H7 (cell line): ENCODE data around the gene HTR3B. TPM values are rescaled to one million over a fixed set of nuclear protein-coding genes. Genes with fewer than 3 reads are reported as not detected.
"Not testable (repeated sequence)": the region's sequence is repeated elsewhere in the genome, so short reads cannot be mapped to it uniquely, and the experiment has no call there.

ENCODE experiments used
- DNase-seq: peaks from one replicate; pipeline ENCODE4 v3.0.0; 2012
- H3K27me3 ChIP-seq: 2 replicates; pipeline ENCODE4 v1.6.0; 2011; ENCODE audit warnings: mild to moderate bottlenecking, low read length; ENCODE audit not compliant: control insufficient read depth, insufficient read depth
- H3K36me3 ChIP-seq: replicated peaks from 2 replicates; pipeline ENCODE4 v1.5.1; 2011; ENCODE audit warnings: low read length; ENCODE audit not compliant: control insufficient read depth, insufficient read depth
- H3K4me3 ChIP-seq: 2 replicates; pipeline ENCODE4 v1.5.1; 2011; ENCODE audit warnings: low read depth, mild to moderate bottlenecking, control low read depth, low read length, moderate library complexity; ENCODE audit not compliant: insufficient read depth
- total RNA-seq: library from RNA; depleted of rRNA; stranded (reverse); fragments of >200 nt; shearing (Covaris generic); gene quantifications from 2 replicates; pipeline ENCODE4 v1.2.3, GENCODE V29; 2014

HTR3B gene
- total RNA-seq, 1 experiment from 2014 or later = not detected

DNA sequence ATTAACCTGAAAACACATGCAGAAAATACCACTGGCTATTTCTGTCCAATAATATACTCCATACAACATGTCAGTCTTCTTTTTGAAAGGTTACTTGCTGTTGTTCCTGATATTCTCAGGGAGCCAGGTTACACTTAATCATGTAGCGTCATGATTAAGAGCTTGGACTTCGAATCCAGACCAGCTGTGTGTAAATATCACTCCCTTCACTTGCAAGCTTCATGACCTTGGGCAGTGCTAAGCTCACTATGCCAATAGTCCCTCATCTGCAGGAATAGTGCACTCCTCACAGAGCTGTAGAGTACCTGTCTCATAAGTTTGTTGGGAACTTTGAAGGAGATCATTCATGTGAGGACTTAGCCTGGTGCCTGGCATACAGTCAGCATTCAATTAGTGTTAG, 1.9 kb downstream of the HTR3B start:
- H3K27me3 ChIP-seq = no peaks in the 10 kb centered on the region
- H3K36me3 ChIP-seq = no peaks in the 10 kb centered on the region
- DNase-seq = no peak
- H3K4me3 ChIP-seq = no peak overlapping the region

DNA sequence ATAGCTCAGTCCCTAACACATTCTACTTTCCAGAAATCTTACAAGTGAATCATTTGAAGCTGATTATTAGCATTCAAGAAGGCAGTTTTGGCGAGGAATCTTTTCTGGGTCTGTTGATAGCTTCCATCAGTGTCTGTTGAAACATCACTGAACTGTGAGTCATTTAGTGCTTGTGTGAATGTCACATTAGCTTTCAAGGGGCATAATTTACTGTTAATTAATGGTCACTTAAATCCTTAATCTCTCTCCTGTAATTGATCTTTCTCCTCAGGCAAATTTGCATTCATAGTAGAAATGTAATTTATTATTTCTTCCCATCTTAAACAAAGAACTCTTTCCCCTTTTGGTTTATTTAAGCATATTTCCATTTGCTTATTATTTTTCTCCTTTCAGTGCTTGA, 2.6 kb downstream of the HTR3B start:
- H3K4me3 ChIP-seq = no peak overlapping the region
- no peaks in the 10 kb centered on the region for H3K36me3 ChIP-seq
- no peaks in the 10 kb centered on the region for H3K27me3 ChIP-seq
- no peak for DNase-seq

DNA sequence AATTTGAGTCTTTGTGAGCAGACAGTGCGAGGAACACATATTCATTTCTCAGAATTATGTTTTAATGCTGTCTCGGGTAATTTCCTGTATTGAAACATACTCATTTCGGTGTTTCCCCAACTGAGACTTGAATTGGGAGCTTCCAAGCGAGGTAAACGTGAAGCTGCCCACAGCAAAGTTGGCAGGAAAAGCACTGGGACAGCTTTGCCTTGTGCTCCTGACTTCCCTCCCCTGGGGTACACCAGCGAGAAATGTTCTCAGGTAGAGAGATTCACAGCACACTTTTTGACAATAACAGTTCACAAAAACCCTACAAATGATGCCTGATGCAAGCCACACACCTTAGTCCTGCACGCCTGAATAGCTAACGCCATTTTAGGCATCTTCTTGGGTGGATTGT, 3.1 kb downstream of the HTR3B start:
- H3K4me3 ChIP-seq = no peak overlapping the region
- DNase-seq = no peak
- H3K36me3 ChIP-seq = no peaks in the 10 kb centered on the region
- no peaks in the 10 kb centered on the region for H3K27me3 ChIP-seq

DNA sequence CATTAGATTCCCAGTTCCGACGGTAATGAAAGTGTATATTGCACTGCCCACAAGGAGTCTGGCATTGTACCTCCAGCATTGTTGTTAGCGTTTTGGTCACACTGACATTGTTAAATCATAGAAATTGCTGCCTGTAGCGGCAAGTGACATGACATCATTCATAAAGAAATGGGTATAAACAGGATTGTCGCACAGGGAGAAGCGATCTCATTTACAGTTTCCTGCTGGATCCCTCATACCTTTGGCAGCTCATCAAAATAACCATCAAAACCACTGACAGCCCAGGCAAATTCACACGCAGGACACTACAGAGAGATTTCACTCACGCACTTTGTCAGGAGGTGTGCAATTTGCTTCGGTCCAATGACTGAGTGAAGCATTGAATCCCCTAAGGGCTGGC, 3.5 kb downstream of the HTR3B start:
- H3K4me3 ChIP-seq = no peak overlapping the region
- no peaks in the 10 kb centered on the region for H3K36me3 ChIP-seq
- DNase-seq = no peak
- no peaks in the 10 kb centered on the region for H3K27me3 ChIP-seq

DNA sequence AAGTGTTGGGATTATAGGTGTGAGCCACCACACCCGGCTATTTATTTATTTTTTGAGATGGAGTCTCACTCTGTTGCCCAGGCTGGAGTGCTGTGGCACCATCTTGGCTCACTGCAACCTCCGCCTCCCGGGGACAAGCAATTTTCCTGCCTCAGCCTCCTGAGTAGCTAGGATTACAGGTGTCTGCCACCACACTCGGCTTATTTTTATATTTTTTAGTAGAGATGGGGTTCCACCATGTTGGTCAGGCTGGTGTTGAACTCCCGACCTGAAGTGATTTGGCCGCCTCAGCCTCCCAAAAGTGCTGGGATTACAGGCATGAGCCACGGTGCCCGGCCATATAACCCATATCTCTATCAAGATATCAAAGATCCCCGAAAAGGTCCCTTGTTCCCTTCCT, 6.9 kb downstream of the HTR3B start:
- not testable (repeated sequence) for DNase-seq, H3K36me3 ChIP-seq, H3K4me3 ChIP-seq, H3K27me3 ChIP-seq

DNA sequence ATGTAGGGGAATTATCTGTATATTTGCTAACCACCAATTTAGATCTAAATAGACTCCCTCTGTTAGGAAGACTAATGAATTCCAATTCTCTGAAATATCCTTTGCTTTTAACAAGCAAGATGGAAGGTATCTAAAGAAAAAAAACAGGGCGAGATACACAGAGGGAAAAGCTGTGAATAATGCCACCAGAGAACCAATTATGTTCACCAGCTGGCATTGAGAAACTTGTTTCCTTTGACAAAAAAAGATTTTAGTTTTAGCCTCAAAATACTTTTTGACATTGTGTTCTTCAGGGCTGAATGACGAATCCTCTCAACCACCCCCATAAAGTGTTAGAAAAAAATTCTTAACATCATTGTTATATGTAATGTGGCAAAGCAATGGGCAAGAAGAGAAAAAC, 19.0 kb downstream of the HTR3B start:
- Histone ChIP-seq H3K4me3 (no peak overlapping the region), H3K27me3 (no peaks in the 10 kb centered on the region), H3K36me3 (no peaks in the 10 kb centered on the region)
- DNase-seq = no peak

DNA sequence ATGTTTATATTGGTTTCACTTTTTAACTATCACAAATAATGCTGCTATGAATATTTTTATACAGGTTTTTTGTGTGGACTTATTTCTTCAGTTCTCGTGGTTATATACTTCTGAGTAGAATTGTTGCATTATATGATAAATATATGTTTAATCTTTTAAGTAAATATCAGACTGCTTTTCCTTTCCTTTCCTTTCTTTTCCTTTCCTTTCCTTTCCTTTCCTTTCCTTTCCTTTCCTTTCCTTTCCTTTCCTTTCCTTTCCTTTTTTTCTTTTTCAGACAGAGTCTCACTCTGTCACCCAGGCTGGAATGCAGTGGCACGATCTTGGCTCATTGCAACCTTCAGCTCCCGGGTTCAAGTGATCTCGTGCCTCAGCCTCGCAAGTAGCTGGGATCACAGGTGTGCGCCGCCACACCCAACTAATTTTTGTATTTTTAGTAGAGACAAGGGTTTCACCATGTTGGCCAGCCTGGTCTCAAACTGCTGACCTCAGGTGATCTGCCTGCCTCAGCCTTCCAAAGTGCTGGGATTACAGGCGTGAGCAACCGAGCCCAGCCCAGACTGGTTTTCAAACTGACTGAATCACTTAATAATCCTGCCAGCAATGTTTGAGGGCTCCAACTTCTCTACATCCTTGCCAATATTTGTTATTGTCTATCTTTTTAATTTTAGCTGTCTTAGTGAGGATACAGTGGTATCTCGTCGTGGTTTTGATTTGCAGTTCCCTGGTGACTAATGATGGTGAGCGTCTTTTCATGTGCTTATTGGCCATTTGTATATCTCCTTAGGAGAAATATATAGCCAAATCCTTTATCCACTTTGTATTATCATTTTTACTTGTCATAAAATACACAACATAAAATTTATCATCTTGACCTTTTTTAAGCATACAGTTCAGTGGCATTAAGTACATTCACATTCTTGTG, 21.9 kb downstream of the HTR3B start:
- Histone ChIP-seq H3K4me3 (no peak overlapping the region), H3K36me3 (no peaks in the 10 kb centered on the region), H3K27me3 (no peaks in the 10 kb centered on the region)
- no peak for DNase-seq

DNA sequence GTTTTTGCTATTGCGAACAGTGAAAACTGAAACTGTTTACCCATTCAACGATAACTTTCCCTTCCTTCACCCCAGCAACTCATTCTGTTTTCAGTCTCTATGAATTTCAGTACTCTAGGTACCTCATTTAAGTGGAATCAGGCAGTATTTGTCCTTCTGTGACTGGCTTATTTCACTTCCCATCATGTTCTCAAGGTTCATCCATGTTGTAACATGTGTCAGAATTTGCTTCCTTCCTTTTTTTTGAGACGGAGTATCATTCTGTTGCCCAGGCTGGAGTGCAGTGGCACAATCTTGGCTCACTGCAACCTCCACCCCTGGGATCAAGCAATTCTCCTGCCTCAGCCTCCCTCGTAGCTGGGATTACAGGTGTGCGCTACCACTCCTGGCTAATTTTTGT, 23.7 kb downstream of the HTR3B start:
- H3K27me3 ChIP-seq = no peaks in the 10 kb centered on the region
- no peaks in the 10 kb centered on the region for H3K36me3 ChIP-seq
- DNase-seq = no peak
- H3K4me3 ChIP-seq = no peak overlapping the region

DNA sequence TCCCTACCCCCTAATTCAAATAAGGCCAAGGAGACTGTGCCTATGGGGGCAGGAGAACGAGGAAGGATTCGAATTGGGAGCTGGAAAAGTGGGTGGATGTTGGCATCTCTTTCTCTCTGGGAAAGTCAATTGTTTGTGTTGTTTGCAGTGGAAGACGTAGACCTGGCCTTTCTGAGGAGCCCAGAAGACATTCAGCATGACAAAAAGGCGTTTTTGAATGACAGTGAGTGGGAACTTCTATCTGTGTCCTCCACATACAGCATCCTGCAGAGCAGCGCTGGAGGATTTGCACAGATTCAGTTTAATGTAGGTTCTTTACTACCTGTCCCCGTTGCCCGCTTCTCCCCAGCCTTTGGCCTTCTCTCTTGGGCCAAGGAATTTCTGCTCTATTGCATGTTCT, 28.2 kb downstream of the HTR3B start:
- Histone ChIP-seq H3K4me3 (no peak overlapping the region), H3K36me3 (no peaks in the 10 kb centered on the region), H3K27me3 (no peaks in the 10 kb centered on the region)
- DNase-seq = peak; percentile 34

DNA sequence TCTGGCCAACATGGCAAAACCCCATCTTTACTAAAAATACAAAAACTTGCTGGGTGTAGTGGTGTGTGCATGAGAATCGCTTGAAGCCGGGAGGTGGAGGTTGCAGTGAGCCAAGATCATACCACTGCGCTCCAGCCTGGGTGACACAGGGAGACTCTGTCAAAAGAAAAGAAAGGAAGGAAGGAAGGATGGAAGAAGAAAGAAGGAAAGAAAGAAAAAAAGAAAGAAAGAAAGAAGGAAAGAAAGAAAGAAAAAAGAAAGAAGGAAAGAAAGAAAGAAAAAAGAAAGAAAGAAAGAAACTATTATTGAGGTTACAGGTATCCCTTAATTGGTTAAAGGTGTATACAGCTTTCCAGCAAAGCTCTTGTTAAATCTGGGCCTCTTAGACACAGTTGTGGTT, 29.6 kb downstream of the HTR3B start:
- H3K27me3 ChIP-seq, H3K36me3 ChIP-seq, DNase-seq, H3K4me3 ChIP-seq: not testable (repeated sequence)

DNA sequence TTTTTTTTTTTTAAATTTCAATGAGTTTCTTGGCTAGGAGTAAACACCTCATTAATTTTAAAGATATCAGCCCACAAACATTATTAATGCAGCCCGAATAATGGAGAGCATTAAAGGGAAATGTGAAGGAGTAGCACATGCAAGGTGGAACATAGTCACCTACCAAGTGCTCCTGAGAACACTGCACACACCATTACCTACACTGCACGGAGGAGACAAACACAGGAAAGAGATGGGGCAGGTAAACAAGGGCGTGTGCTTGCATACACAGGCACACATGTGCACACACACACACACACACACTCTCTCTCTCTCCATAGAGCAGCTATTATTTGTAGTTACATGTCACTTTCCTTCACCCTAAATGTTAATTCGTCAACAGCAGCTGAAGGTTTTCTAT, 30.2 kb downstream of the HTR3B start:
- DNase-seq = no peak
- Histone ChIP-seq H3K27me3 (no peaks in the 10 kb centered on the region), H3K4me3 (no peak overlapping the region), H3K36me3 (no peaks in the 10 kb centered on the region)

DNA sequence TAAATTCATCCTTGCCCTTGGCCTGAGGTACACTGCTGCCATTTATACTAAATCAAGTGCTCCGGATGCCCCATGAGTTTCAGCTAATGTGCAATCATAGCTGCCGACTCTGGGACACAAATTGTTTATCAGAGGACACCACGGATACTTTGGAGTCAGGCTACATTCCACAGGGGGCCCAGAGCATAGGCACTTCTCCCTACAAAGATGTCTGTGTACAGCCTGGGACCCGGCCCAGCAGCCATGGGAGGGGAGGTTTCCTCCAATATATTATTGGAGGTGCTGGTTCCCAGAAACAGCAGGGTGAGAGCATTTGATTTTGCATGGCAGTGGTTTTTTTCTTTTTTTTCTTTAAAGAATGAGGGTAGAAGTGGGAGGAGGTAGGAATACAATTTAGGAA, 31.3 kb downstream of the HTR3B start:
- DNase-seq = no peak
- H3K27me3 ChIP-seq = no peaks in the 10 kb centered on the region
- no peak overlapping the region for H3K4me3 ChIP-seq
- no peaks in the 10 kb centered on the region for H3K36me3 ChIP-seq

DNA sequence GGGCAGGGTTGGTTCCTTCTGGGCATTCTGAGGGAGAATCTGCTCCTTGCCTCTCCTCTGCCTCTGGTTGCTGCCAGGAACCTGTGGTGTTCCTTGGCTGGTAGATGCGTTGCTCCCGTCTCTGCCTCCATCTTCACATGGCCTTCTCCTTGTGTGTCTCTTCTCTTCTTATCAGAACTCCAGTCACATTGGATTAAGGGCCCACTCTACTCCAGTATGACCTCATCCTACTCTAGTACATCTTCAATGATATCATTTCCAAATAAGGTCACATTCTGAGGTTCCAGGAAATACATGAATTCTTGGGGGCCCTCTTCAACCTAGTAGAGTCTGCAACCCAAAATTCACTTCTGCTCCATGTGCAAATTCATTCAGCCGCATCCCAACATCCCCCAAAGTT, 33.3 kb downstream of the HTR3B start:
- H3K36me3 ChIP-seq = no peaks in the 10 kb centered on the region
- no peak overlapping the region for H3K4me3 ChIP-seq
- no peaks in the 10 kb centered on the region for H3K27me3 ChIP-seq
- DNase-seq = no peak

DNA sequence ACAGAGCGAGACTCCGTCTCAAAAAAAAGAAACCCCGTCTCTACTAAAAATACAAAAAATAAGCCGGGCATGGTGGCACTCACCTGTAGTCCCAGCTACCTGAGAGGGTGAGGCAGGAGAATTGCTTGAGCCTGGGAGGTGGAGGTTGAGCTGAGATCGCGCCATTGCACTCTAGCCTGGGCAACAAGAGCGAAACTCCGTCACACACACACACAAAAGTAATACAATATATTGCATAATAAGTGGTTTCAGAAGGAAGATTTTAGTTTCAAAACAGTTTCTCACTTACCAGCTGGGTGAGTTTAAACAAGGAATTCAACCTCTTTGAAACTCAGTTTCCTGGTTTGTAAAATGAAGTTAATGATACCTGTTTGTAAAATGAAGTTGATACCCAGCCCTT, 37.7 kb downstream of the HTR3B start:
- H3K27me3 ChIP-seq = no peaks in the 10 kb centered on the region
- H3K36me3 ChIP-seq = no peaks in the 10 kb centered on the region
- H3K4me3 ChIP-seq = no peak overlapping the region
- DNase-seq = no peak

DNA sequence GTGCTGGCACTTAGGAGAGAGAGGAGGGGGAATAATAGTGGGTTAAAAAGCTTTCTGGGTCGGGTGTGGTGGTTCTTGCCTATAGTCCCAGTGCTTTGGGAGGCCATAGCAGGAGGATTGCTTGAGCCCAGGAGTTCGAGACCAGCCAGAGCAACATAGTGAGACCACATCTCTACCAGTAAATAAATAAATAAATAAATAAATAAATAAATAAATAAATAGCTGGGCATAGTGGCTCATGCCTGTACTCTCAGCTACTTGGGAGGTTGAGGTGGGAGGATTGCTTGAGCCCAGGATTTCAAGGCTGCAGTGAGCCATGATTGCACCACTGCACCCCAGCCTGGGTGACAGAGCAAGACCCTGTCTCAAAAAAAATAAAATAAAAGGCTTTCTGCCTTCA, 41.6 kb downstream of the HTR3B start:
- not testable (repeated sequence) for H3K4me3 ChIP-seq, H3K27me3 ChIP-seq, DNase-seq, H3K36me3 ChIP-seq

DNA sequence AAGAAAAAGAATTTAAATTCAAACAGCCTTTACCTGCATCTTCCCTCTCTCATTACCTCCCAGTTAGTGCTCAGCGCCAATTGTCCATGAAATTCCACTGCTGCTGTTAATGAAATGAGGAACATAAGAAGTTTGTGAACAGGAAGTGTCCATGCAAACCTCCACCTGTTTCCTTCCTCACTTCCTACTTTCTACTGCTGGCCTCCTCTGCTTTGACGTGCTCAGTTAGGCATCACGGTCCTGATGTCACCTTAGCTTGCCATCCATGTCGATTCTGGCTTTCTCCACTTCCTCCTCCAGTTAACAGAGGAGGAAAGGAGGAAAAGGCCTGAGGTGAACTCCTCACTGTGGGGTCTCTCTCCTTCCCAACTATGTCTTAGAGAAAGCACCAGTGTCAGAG, 43.4 kb downstream of the HTR3B start:
- Histone ChIP-seq H3K27me3 (no peaks in the 10 kb centered on the region), H3K4me3 (no peak overlapping the region), H3K36me3 (no peaks in the 10 kb centered on the region)
- DNase-seq = no peak
